Measurements from ENCODE around the gene FH. TPM values are rescaled to one million over a fixed set of nuclear protein-coding genes. Genes with fewer than 3 reads are reported as not detected.

Gene FH
- total RNA-seq, 1 donor from 2014 or later: 57.2 TPM

DNA sequence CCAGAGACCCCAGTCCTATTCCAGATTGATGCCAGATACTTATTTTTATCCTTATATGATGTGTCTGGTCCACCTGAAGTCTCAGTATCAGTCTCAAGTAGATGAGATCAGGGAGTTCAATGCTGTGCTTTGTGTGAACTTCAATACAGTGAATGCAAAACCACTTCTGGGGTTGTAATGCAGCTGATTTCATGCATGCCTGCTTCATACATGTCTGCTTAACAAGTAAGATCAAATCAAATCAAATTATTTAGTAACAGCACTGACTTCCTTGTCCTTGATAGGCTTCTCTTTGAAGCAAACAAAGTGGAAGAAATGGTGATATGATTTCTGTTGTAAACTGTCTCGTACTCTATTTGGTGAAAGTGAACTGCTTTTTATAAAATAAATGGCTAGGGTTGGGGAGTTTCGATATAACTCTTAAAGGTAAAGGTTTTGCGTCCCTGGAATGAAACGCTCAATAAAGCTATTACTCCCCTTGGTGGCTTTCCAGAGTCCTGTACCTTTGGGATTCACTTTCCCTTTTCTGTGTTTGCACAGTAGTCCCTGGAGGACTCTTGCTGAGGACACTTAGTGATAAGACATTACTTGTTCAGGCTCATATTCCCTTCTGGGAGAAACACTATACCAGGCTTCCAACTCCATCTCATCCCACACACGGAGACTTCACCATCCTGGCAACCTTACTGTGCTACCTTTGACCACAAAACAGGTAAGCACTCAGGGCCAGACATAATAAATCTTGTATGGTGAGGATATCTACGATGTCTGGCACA is 59.3 kb downstream of the FH start:
- DNase-seq (ENCODE audit: low spot score): no peak

- DNase-seq (ENCODE audit: low spot score): no peak
These were observed 60.3 kb downstream of the FH start for GRCh38 chr1:241459186-241459802.

GRCh38 chr1:241457421-241457820 is 62.1 kb downstream of the FH start:
- no peak for DNase-seq (ENCODE audit: low spot score)

DNA sequence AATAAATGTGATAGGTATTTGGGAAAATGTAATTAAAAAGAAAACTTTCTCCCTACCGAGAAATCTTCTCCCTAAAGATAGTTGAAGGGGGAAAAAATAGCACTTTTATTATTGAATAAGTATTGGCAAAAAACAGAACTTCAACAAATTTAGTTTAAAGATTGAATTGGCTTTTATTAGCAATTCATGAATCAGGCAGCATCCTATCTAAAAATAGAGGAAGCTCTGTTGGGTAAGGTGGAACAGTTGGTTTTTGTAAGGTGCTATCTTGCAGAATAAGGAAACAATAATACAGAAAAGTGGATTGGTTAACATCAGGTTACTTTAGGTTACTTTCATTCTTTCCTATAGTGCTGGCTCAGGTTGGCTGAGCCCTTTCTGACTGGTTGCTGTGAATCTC is 62.8 kb downstream of the FH start:
- no peak for DNase-seq (ENCODE audit: low spot score)

DNA sequence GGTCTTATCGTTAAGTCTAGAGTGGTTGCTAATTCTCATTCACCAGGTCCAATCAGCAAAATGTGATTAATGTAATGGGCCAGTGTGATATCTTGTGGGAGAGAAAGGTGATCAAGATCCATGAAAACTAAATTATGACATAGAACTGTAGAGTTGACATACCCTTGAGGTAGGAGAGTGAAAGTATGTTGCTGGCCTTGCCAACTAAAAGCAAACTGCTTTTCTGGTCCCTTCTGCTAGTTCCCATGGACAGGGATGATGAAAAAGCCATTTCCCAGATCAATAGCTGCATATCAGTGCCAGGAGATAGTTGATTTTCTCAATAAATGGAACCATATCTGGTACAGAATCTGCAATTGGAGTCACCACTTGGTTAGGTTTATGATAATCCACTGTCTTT is 65.8 kb downstream of the FH start:
- no peak for DNase-seq (ENCODE audit: low spot score)

DNA sequence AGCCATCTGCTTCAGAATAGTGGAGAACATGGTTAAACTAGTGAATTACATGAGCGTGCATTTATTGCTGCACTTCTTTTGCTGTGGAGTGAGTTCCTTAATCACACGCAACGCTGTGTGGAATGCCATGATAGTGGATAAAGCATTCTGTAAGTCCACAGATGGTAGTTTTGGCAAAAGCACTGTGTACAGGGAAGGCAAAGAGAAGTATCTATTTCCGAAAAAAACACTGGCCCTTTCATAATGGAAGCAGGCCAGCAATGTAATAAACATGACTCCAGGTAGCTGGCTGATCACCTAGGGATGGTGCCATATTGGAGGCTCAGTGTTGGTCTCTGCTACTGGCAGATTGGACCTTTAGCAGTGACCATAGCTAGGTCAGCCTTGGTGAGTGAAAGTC is 67.6 kb downstream of the FH start:
- no peak for DNase-seq (ENCODE audit: low spot score)

Other genes starting within 250 kb of the FH start
- gene RGS7, start 162.6 kb downstream of the FH start, total RNA-seq: not detected
- gene KMO, start 12.6 kb upstream of the FH start, total RNA-seq: 3.2 TPM
- gene CHML, start 120.6 kb upstream of the FH start, total RNA-seq: 8.0 TPM
- 10.5 TPM for gene OPN3, start 120.6 kb upstream of the FH start, total RNA-seq
- not detected for gene WDR64, start 132.5 kb upstream of the FH start, total RNA-seq